ENCODE data around the gene UBE2H. TPM values are rescaled to one million over a fixed set of nuclear protein-coding genes. Genes with fewer than 3 reads are reported as not detected.

Gene UBE2H
- total and polyA plus RNA-seq, 2 of the 4 experiments (the other 2 are of a cell fraction) = 34.6 to 49.4 TPM

DNA sequence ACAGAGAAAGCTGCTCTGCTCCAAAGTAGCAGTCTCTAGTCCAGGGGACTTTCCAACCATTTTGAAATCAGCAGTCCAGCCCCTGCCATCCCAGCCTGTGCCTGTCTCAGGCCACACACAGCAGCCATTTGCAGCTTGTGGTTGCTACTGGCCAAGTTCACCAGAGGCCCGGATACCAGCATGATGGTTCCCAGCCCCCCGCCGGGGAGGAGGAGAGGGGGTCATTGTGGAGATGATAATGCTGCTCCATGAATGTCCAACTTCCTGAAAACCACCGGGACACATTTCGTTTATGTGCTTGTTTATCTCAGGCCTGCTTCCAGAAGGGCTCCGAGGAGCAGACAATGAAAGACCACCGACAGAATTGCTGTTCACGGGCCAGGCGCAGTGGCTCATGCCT is 160.0 kb downstream of the UBE2H start:
- H3K4me3 ChIP-seq (ENCODE audit: insufficient read depth, low read depth, low read length) = no peak overlapping the region
- POLR2A ChIA-PET (ENCODE audit: unreplicated experiment) = no interaction called here
- no peak for ATAC-seq (ENCODE audit: low read depth)
- no peak overlapping the region for H4K8ac ChIP-seq (ENCODE audit: low read depth in 2 of 2, low read length in 2 of 2)
- H3K56ac ChIP-seq (ENCODE audit: extremely low read depth, insufficient read depth, low read length) = no peak overlapping the region
- no peak overlapping the region for H3K27ac ChIP-seq (ENCODE audit: insufficient read depth, low read length)
- H2AFZ ChIP-seq (replicated peaks; ENCODE audit: low read length, poor library complexity) = no peak overlapping the region
- no peak overlapping the region for H2BK120ac ChIP-seq (ENCODE audit: low read depth, low read length)
- H2AK5ac ChIP-seq (ENCODE audit: low read depth, low read length) = no peak overlapping the region
- H3K9me3 ChIP-seq (ENCODE audit: control insufficient read depth, insufficient read depth, low read length) = no peaks in the 10 kb centered on the region
- no peak overlapping the region for H3K23ac ChIP-seq (ENCODE audit: low read depth, low read length)
- H4K5ac ChIP-seq (ENCODE audit: low read depth, low read length) = no peak overlapping the region
- 82% methylated on average over 4 of the region's 9 CpGs; no CpG with 5 or more reads in 1 of the 2 experiments for WGBS, 2 experiments (ENCODE audit: extremely low coverage in 2 of 2, insufficient read length in 1 of 2)
- H3K36me3 ChIP-seq (ENCODE audit: control insufficient read depth, insufficient read depth, low read length) = no peaks in the 10 kb centered on the region
- H2BK20ac ChIP-seq (ENCODE audit: low read depth, low read length) = no peak overlapping the region
- H3K79me1 ChIP-seq (ENCODE audit: low read depth in 1 of 2, low read length in 2 of 2) = no peaks in the 10 kb centered on the region
- no peak overlapping the region for H3K9ac ChIP-seq (ENCODE audit: low read depth, low read length)
- H2BK5ac ChIP-seq (ENCODE audit: low read depth, low read length, poor library complexity, severe bottlenecking) = no peak overlapping the region
- no TSS peak for BruUV-seq (replicated peaks)
- no peak overlapping the region for H3K4me2 ChIP-seq (ENCODE audit: low read depth, low read length)
- H3K14ac ChIP-seq (replicated peaks; ENCODE audit: low read depth, low read length) = no peak overlapping the region
- no peak overlapping the region for H4K91ac ChIP-seq (ENCODE audit: insufficient read depth, low read depth, low read length)
- peaks cover 3% of the 10 kb centered on the region; the same call in 1 of the 2 replicates for H3K4me1 ChIP-seq (ENCODE audit: control insufficient read depth, insufficient read depth, low read length)
- no peaks in the 10 kb centered on the region for H4K20me1 ChIP-seq (ENCODE audit: insufficient read depth, low read length)
- no peak for DNase-seq
- no peak overlapping the region for H2BK15ac ChIP-seq (ENCODE audit: low read depth, low read length)
- H2AK9ac ChIP-seq (replicated peaks; ENCODE audit: low read depth, low read length, poor library complexity) = no peak overlapping the region
- CTCF ChIA-PET = no interaction called here
- no peak overlapping the region for H3K18ac ChIP-seq (ENCODE audit: low read depth, low read length)
- H3K27me3 ChIP-seq (ENCODE audit: control insufficient read depth, insufficient read depth, low read length) = peaks cover 20% of the 10 kb centered on the region; the same call in 1 of the 2 replicates
- intact Hi-C loops (cut with micrococcal nuclease) (no loop called here), dilution Hi-C loops (cut with HindIII; ENCODE audit: low sequenced_read_pairs, unreplicated experiment) (no loop called here), in situ Hi-C loops (cut with MboI; ENCODE audit: low sequenced_read_pairs) (no loop called here)
- no peak for TF ChIP-seq MAZ (IDR thresholded peaks at IDR 0.05; ENCODE audit: borderline replicate concordance, low read depth, low read length)
- TF ChIP-seq MAFK (IDR thresholded peaks at IDR 0.05; ENCODE audit: low read depth, low read length) = no peak
- no peak for TF ChIP-seq SMC3 (IDR thresholded peaks at IDR 0.05; ENCODE audit: low read depth, low read length)
- no peak for TF ChIP-seq RAD21 (IDR thresholded peaks at IDR 0.05; ENCODE audit: low read length)
- TF ChIP-seq NFE2L2 (IDR thresholded peaks at IDR 0.05; ENCODE audit: low read depth, low read length) = no peak
- TF ChIP-seq, protein P1, sequence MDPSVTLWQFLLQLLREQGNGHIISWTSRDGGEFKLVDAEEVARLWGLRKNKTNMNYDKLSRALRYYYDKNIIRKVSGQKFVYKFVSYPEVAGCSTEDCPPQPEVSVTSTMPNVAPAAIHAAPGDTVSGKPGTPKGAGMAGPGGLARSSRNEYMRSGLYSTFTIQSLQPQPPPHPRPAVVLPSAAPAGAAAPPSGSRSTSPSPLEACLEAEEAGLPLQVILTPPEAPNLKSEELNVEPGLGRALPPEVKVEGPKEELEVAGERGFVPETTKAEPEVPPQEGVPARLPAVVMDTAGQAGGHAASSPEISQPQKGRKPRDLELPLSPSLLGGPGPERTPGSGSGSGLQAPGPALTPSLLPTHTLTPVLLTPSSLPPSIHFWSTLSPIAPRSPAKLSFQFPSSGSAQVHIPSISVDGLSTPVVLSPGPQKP (IDR thresholded peaks at IDR 0.05; ENCODE audit: borderline replicate concordance, low read depth, low read length) = no peak
- no peak for TF ChIP-seq CHD1 (IDR thresholded peaks at IDR 0.05; ENCODE audit: low read depth, low read length)
- TF ChIP-seq, protein P2, sequence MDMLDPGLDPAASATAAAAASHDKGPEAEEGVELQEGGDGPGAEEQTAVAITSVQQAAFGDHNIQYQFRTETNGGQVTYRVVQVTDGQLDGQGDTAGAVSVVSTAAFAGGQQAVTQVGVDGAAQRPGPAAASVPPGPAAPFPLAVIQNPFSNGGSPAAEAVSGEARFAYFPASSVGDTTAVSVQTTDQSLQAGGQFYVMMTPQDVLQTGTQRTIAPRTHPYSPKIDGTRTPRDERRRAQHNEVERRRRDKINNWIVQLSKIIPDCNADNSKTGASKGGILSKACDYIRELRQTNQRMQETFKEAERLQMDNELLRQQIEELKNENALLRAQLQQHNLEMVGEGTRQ (IDR thresholded peaks at IDR 0.05; ENCODE audit: low read depth, low read length) = no peak
- no peak for TF ChIP-seq RCOR1 (IDR thresholded peaks at IDR 0.05; ENCODE audit: insufficient replicate concordance, low read length)
- TF ChIP-seq MXI1 (IDR thresholded peaks at IDR 0.05; ENCODE audit: borderline replicate concordance, low read depth, low read length) = no peak
- TF ChIP-seq, protein P3, sequence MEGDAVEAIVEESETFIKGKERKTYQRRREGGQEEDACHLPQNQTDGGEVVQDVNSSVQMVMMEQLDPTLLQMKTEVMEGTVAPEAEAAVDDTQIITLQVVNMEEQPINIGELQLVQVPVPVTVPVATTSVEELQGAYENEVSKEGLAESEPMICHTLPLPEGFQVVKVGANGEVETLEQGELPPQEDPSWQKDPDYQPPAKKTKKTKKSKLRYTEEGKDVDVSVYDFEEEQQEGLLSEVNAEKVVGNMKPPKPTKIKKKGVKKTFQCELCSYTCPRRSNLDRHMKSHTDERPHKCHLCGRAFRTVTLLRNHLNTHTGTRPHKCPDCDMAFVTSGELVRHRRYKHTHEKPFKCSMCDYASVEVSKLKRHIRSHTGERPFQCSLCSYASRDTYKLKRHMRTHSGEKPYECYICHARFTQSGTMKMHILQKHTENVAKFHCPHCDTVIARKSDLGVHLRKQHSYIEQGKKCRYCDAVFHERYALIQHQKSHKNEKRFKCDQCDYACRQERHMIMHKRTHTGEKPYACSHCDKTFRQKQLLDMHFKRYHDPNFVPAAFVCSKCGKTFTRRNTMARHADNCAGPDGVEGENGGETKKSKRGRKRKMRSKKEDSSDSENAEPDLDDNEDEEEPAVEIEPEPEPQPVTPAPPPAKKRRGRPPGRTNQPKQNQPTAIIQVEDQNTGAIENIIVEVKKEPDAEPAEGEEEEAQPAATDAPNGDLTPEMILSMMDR (conservative IDR thresholded peaks at IDR 0.05; ENCODE audit: low read depth, low read length) = no peak
- no peak for TF ChIP-seq FOS (IDR thresholded peaks at IDR 0.05; ENCODE audit: low read depth, low read length)
- TF ChIP-seq POLR2A (IDR thresholded peaks at IDR 0.05; ENCODE audit: low read depth, low read length) = no peak
- H3K4ac ChIP-seq (ENCODE audit: low read depth, low read length) = no peak overlapping the region
- peaks cover 2% of the 10 kb centered on the region; the same call in 1 of the 2 replicates for H3K9me1 ChIP-seq (ENCODE audit: insufficient read depth, low read length)

Data from IMR-90 (cell line).